Endothelial cell of umbilical vein (primary cell): ENCODE data around the gene RBM33.

ENCODE experiments used
- CTCF ChIP-seq, 2 donors: IDR thresholded peaks; 1 replicate in 1 of 2; 2 replicates in 1 of 2; pipeline ENCODE4 v1.5.1; 2011; ENCODE audit warnings: low read length in 2 of 2, mild to moderate bottlenecking in 2 of 2, moderate library complexity in 2 of 2, control low read depth in 1 of 2, inconsistent platforms in 1 of 2, low read depth in 1 of 2; ENCODE audit not compliant: insufficient read depth in 1 of 2; ENCODE audit errors: extremely low read depth in 1 of 2
- MAX ChIP-seq: IDR thresholded peaks from 2 replicates; pipeline ENCODE4 v1.6.1; 2011; ENCODE audit not compliant: insufficient read depth, insufficient read length
- MYC ChIP-seq: IDR thresholded peaks from one replicate; pipeline ENCODE4 v1.6.1; 2011; ENCODE audit warnings: mild to moderate bottlenecking, low read depth, low read length
- POLR2A ChIP-seq: IDR thresholded peaks from 2 replicates; pipeline ENCODE4 v1.6.1; 2012; ENCODE audit warnings: low read depth, mild to moderate bottlenecking, control low read depth, low read length
- POLR2AphosphoS5 ChIP-seq: IDR thresholded peaks from 2 replicates; pipeline ENCODE4 v1.6.1; 2012; ENCODE audit warnings: low read depth, mild to moderate bottlenecking, control low read depth, low read length, moderate library complexity; ENCODE audit not compliant: insufficient read depth

- TF ChIP-seq POLR2AphosphoS5 = no peak
- no peak for TF ChIP-seq CTCF (IDR thresholded peaks at IDR 0.05; ENCODE audit: extremely low read depth in 1 of 2, insufficient read depth in 1 of 2, low read depth in 1 of 2, low read length in 2 of 2)
- no peak for TF ChIP-seq MAX
- no peak for TF ChIP-seq POLR2A
- no peak for TF ChIP-seq MYC
Measured at GRCh38 chr7:155729847-155730246, 85.4 kb downstream of the RBM33 start.
